K562 (cell line): ENCODE measurements around the gene KIF3B. TPM values are rescaled to one million over a fixed set of nuclear protein-coding genes. Genes with fewer than 3 reads are reported as not detected.

Source experiments
- ATAC-seq: fragments of 200-7000 bp; cut with Tn5 transposase; 3 replicates; pipeline ENCODE4 v1.9.1; 2020; ENCODE audit warnings: moderate library complexity
- BruUV-seq: library from RNA; stranded (reverse); fragments of 400-500 nt; replicated peaks from 2 replicates; lab custom pipeline; 2021; lab: Mats Ljungman, UMichigan
- CTCF ChIA-PET: fragments of 300-600 bp; formaldehyde crosslinking; extraction: SDS; loops from one replicate; lab custom pipeline; 2021; ENCODE audit warnings: low intra/inter-chr PET ratio; lab: Yijun Ruan, JAX
- POLR2A ChIA-PET: fragments of 300-600, 350-650 bp; sonication (Branson Sonifier 250); formaldehyde crosslinking; extraction: SDS; loops from one replicate; lab custom pipeline; 2021; ENCODE audit warnings: antibody characterized with exemption, inconsistent platforms; lab: Yijun Ruan, JAX
- DNase-seq, 4 experiments: peaks; one replicate each; pipeline versions ENCODE4 v3.0.0 to v3.0.0-alpha.2; 2011 to 2018; ENCODE audit warnings: low spot score in 3 of 4, mixed read lengths in 3 of 4; ENCODE audit errors: extremely low read depth in 1 of 4
- FAIRE-seq: peaks from 2 replicates; lab custom pipeline; 2011; peaks lifted over from hg19 to GRCh38; lab: Jason Lieb, UNC
- H2AFZ ChIP-seq: 2 replicates; pipeline ENCODE4 v1.6.0; 2011; ENCODE audit warnings: low read depth, low read length, control low read depth, inconsistent platforms
- H3K27ac ChIP-seq: fragments of 200-600 bp; 3 replicates; pipeline ENCODE4 v1.8.0; 2011; ENCODE audit warnings: low read depth, mild to moderate bottlenecking, control low read depth, inconsistent platforms, low read length, moderate library complexity, mixed read lengths; ENCODE audit errors: extremely low read depth
- H3K27me3 ChIP-seq, 2 experiments: fragments of 300-600 bp in 1 of 2; 2 replicates in 1 of 2; 3 replicates in 1 of 2; pipeline versions ENCODE4 v1.6.0 to v1.8.0; 2011; ENCODE audit warnings: inconsistent platforms in 2 of 2, low read length in 2 of 2, mild to moderate bottlenecking in 1 of 2, mixed read lengths in 1 of 2, moderate library complexity in 1 of 2; ENCODE audit not compliant: control insufficient read depth in 2 of 2, insufficient read depth in 2 of 2
- H3K36me3 ChIP-seq: fragments of 300-600 bp; 3 replicates; pipeline ENCODE4 v1.8.0; 2011; ENCODE audit warnings: mild to moderate bottlenecking, low read length, inconsistent platforms; ENCODE audit not compliant: control insufficient read depth, insufficient read depth
- H3K4me1 ChIP-seq, 2 experiments: fragments of 200-600 bp in 1 of 2; replicated peaks in 1 of 2; 2 replicates in 1 of 2; 3 replicates in 1 of 2; pipeline versions ENCODE4 v1.5.1 to v1.8.0; 2011; ENCODE audit warnings: inconsistent platforms in 2 of 2, low read length in 2 of 2, mild to moderate bottlenecking in 1 of 2, mixed read lengths in 1 of 2, moderate library complexity in 1 of 2; ENCODE audit not compliant: control insufficient read depth in 2 of 2, insufficient read depth in 2 of 2
- H3K4me2 ChIP-seq: 2 replicates; pipeline ENCODE4 v1.6.1; 2011; ENCODE audit warnings: low read length, control low read depth, inconsistent platforms, mixed read lengths; ENCODE audit not compliant: insufficient read depth
- H3K4me3 ChIP-seq: fragments of 200-600 bp; sonication (generic), shearing (Covaris generic); 2 replicates; pipeline ENCODE4 v1.5.1; 2016; ENCODE audit warnings: control low read depth, inconsistent platforms
- H3K79me2 ChIP-seq: fragments of 200-600 bp; 3 replicates; pipeline ENCODE4 v1.8.0; 2011; ENCODE audit warnings: low read length, inconsistent platforms; ENCODE audit not compliant: control insufficient read depth, insufficient read depth
- H3K9ac ChIP-seq, 2 experiments: 2 replicates each; pipeline versions ENCODE4 v1.6.0 to v1.6.1; 2011; ENCODE audit warnings: low read depth in 2 of 2, low read length in 2 of 2, control low read depth in 1 of 2, inconsistent platforms in 1 of 2, mild to moderate bottlenecking in 1 of 2, mixed read lengths in 1 of 2; ENCODE audit not compliant: insufficient read depth in 1 of 2
- H3K9me1 ChIP-seq: one replicate; pipeline ENCODE4 v1.6.0; 2011; ENCODE audit warnings: inconsistent platforms, mild to moderate bottlenecking, low read length, moderate library complexity; ENCODE audit not compliant: control insufficient read depth, insufficient read depth
- H3K9me3 ChIP-seq: replicated peaks from 2 replicates; pipeline ENCODE4 v1.5.1; 2011; ENCODE audit warnings: low read depth, low read length, inconsistent platforms; ENCODE audit not compliant: control insufficient read depth, insufficient read depth
- H4K20me1 ChIP-seq: replicated peaks from 2 replicates; pipeline ENCODE4 v1.6.1; 2011; ENCODE audit warnings: low read length, inconsistent platforms, mixed read lengths; ENCODE audit not compliant: control insufficient read depth, insufficient read depth
- ETS2 ChIP-seq: IDR thresholded peaks from 2 replicates; pipeline ENCODE4 v1.6.1; 2016; ENCODE audit warnings: borderline replicate concordance, missing genetic modification characterization, mild to moderate bottlenecking, moderate library complexity, missing compliant biosample characterization; ENCODE audit not compliant: poor library complexity, severe bottlenecking
- MYNN ChIP-seq, 2 experiments: sonication (generic); formaldehyde crosslinking in 1 of 2; IDR thresholded peaks; 2 replicates each; pipeline versions ENCODE4 v1.5.0 to v1.6.1; 2016 to 2020; ENCODE audit warnings: antibody characterized with exemption in 1 of 2, missing genetic modification reagents in 1 of 2
- NONO ChIP-seq, 2 experiments: fragments of 200-400 bp in 1 of 2; fragments of 450-650 bp in 1 of 2; formaldehyde crosslinking in 1 of 2; IDR thresholded peaks; 2 replicates each; pipeline ENCODE4 v1.6.1; 2017; ENCODE audit warnings: low read depth in 2 of 2, mild to moderate bottlenecking in 2 of 2, moderate library complexity in 2 of 2, low read length in 1 of 2
- SREBF2 ChIP-seq: sonication (generic); formaldehyde crosslinking; IDR thresholded peaks from 2 replicates; pipeline ENCODE4 v1.4.0; 2020; ENCODE audit warnings: mild to moderate bottlenecking, missing genetic modification reagents
- XRCC5 ChIP-seq: fragments of 200-400 bp; formaldehyde crosslinking; IDR thresholded peaks from 2 replicates; pipeline ENCODE4 v1.6.1; 2017; ENCODE audit warnings: low read depth, mild to moderate bottlenecking, low read length
- ZNF124 ChIP-seq: sonication (generic); formaldehyde crosslinking; IDR thresholded peaks from 2 replicates; pipeline ENCODE4 v1.8.1; 2022; ENCODE audit warnings: missing genetic modification reagents
- ZNF140 ChIP-seq: fragments of 250-450 bp; sonication (Bioruptor Pico); IDR thresholded peaks from 2 replicates; pipeline ENCODE4 v1.8.0; 2021; ENCODE audit warnings: moderate library complexity, mild to moderate bottlenecking, inconsistent platforms
- ZNF830 ChIP-seq: fragments of 250-450 bp; sonication (Bioruptor Pico); IDR thresholded peaks from 2 replicates; pipeline ENCODE4 v1.5.0; 2021; ENCODE audit warnings: mild to moderate bottlenecking
- WGBS: fragments of 100-300 bp; shearing (Covaris generic); methylation state at CpG from one replicate; pipeline ENCODE4 v1.1.6; 2016; ENCODE audit warnings: low coverage, mixed read lengths; ENCODE audit not compliant: insufficient coverage; ENCODE audit errors: missing lambda C conversion rate; 5-methylcytosine and 5-hydroxymethylcytosine counted together
- in situ Hi-C: fragments of 300-500 bp; cut with MboI; formaldehyde crosslinking; loops from 4 replicates; pipeline ENCODE4 v1.15.0; 2018; ENCODE audit warnings: inconsistent platforms, mixed read lengths
- intact Hi-C: fragments of 100-400 bp; cut with micrococcal nuclease; formaldehyde crosslinking; loops from 2 replicates; pipeline ENCODE4 v1.14.2; 2022
- polyA plus RNA-seq, 8 experiments: library from polyadenylated mRNA; depleted of rRNA in 4 of 8; stranded (reverse) in 5 of 8; unstranded in 3 of 8; fragments of >200 nt; fragmentation: Nextera tagmentation in 2 of 8; fragmentation: Illumina TruSeq in 1 of 8; extraction: Ambion mirVana in 2 of 8; extraction: Trizol in 1 of 8; gene quantifications; 2 replicates each; pipeline versions ENCODE4 v1.2.1 to v1.2.3, GENCODE V29; 2011 to 2014; ENCODE audit warnings: inconsistent platforms in 1 of 8, missing spikeins in 1 of 8
- total RNA-seq, 7 experiments: library from RNA; depleted of rRNA in 6 of 7; stranded (reverse); fragments of >200 nt in 6 of 7; fragmentation: Illumina TruSeq in 2 of 7; extraction: Trizol in 2 of 7; gene quantifications; 2 replicates each; pipeline versions ENCODE4 v1.2.1 to v1.2.3, GENCODE V29; 2011 to 2021; ENCODE audit warnings: low replicate concordance in 1 of 7
- TF ChIP-seq, protein P1 (sequence below): fragments of 200-800 bp; sonication (Bioruptor generic); IDR thresholded peaks from 2 replicates; pipeline ENCODE4 v1.6.1; 2017; ENCODE audit warnings: missing genetic modification characterization, missing compliant biosample characterization
- TF ChIP-seq, protein P2 (sequence below), 3 experiments: fragments of 200-800 bp in 1 of 3; fragments of 250-450 bp in 1 of 3; fragments of 450-650 bp in 1 of 3; sonication (Bioruptor Pico) in 1 of 3; sonication (Bioruptor generic) in 1 of 3; formaldehyde crosslinking in 1 of 3; IDR thresholded peaks; 2 replicates each; pipeline versions ENCODE4 v1.6.1 to v1.8.0; 2016 to 2022; ENCODE audit warnings: mild to moderate bottlenecking in 2 of 3, missing genetic modification characterization in 2 of 3, missing compliant biosample characterization in 1 of 3, moderate library complexity in 1 of 3
- TF ChIP-seq, protein P3 (sequence below): fragments of 250-450 bp; sonication (Bioruptor Pico); IDR thresholded peaks from 2 replicates; pipeline ENCODE4 v1.9.0; 2021; ENCODE audit warnings: mild to moderate bottlenecking

KIF3B gene
- total and polyA plus RNA-seq, 9 of the 15 experiments (the other 6 are each of a cell fraction or from before 2014, with no cell fraction given), result 2.9 to 12.3 (median 8.6) TPM

DNA sequence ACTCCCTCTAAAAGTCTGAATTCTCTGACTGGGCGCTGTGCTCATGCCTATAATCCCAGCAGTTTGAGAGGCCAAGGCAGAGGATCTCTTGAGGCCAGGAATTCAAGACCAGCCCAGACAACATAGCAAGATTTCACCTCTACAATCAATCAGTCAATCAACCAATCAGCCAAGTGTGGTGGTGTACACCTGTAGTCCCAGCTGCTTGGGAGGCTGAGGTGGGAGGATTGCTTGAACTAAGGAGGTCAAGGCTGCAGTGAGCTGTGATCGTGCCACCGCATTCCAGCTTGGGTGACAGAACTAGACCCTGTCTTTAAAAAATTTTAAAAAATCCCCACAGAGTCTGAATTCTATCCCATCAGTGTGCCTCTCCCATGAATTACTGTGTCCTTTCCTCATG lies 37.9 kb downstream of the KIF3B start (continued):
- no peak for TF ChIP-seq ETS2 (tag)
- TF ChIP-seq MYNN (IDR thresholded peaks at IDR 0.05), result no peak
- no peak for TF ChIP-seq MYNN (CRISPR knock-in tag; IDR thresholded peaks at IDR 0.05)
- TF ChIP-seq, all 486 proteins: peak for 0

DNA sequence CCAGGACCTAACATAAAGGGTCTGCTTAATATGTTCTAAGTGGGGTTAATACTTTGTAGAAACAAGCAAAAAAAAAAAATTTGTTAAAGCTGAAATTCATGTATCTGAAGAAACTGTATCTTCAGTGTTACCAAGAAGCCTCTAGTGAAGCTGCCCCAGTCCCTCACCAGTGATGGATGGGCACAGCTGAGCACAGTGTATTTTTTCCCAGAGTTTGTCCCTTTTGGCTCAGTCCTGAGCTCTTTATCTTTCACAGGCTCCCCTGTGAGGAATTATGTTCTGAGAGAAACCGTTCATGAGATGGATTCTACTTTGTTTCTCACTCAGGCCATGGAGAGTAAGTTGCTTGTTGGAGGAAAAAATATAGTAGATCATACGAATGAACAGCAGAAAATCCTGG lies 38.4 kb downstream of the KIF3B start:
- Histone ChIP-seq H3K9me3 (no peaks in the 10 kb centered on the region), H3K9me1 (no peaks in the 10 kb centered on the region), H3K4me1 (peaks cover 0 to 4% of the 10 kb centered on the region in 2 experiments; a peak in 2 of 5 replicates), H3K36me3 (peaks cover 16% of the 10 kb centered on the region; the same call in 2 of the 3 replicates), H3K79me2 (no peaks in the 10 kb centered on the region), H2AFZ (no peak overlapping the region), H3K4me3 (no peak overlapping the region), H4K20me1 (no peaks in the 10 kb centered on the region), H3K4me2 (no peak overlapping the region), H3K27me3 (no peaks in the 10 kb centered on the region), H3K27ac (no peak overlapping the region), H3K9ac (no peak overlapping the region)
- CTCF ChIA-PET, result no interaction called here
- 38% methylated on average over 2 of the region's 2 CpGs for WGBS
- no peak for TF ChIP-seq ZNF124 (CRISPR knock-in tag)
- TF ChIP-seq, protein P1, sequence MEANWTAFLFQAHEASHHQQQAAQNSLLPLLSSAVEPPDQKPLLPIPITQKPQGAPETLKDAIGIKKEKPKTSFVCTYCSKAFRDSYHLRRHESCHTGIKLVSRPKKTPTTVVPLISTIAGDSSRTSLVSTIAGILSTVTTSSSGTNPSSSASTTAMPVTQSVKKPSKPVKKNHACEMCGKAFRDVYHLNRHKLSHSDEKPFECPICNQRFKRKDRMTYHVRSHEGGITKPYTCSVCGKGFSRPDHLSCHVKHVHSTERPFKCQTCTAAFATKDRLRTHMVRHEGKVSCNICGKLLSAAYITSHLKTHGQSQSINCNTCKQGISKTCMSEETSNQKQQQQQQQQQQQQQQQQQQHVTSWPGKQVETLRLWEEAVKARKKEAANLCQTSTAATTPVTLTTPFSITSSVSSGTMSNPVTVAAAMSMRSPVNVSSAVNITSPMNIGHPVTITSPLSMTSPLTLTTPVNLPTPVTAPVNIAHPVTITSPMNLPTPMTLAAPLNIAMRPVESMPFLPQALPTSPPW (CRISPR knock-in tag), result no peak
- TF ChIP-seq ETS2 (tag), result no peak
- no peak for TF ChIP-seq SREBF2
- no peak for TF ChIP-seq XRCC5
- TF ChIP-seq ZNF140 (CRISPR knock-in tag), result no peak
- TF ChIP-seq, protein P2, sequence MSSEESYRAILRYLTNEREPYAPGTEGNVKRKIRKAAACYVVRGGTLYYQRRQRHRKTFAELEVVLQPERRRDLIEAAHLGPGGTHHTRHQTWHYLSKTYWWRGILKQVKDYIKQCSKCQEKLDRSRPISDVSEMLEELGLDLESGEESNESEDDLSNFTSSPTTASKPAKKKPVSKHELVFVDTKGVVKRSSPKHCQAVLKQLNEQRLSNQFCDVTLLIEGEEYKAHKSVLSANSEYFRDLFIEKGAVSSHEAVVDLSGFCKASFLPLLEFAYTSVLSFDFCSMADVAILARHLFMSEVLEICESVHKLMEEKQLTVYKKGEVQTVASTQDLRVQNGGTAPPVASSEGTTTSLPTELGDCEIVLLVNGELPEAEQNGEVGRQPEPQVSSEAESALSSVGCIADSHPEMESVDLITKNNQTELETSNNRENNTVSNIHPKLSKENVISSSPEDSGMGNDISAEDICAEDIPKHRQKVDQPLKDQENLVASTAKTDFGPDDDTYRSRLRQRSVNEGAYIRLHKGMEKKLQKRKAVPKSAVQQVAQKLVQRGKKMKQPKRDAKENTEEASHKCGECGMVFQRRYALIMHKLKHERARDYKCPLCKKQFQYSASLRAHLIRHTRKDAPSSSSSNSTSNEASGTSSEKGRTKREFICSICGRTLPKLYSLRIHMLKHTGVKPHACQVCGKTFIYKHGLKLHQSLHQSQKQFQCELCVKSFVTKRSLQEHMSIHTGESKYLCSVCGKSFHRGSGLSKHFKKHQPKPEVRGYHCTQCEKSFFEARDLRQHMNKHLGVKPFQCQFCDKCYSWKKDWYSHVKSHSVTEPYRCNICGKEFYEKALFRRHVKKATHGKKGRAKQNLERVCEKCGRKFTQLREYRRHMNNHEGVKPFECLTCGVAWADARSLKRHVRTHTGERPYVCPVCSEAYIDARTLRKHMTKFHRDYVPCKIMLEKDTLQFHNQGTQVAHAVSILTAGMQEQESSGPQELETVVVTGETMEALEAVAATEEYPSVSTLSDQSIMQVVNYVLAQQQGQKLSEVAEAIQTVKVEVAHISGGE (CRISPR knock-in tag; IDR thresholded peaks at IDR 0.05), result no peak
- TF ChIP-seq ZNF830 (CRISPR knock-in tag), result no peak
- no peak for TF ChIP-seq NONO (IDR thresholded peaks at IDR 0.05; ENCODE audit: low read depth in 2 of 2, low read length in 1 of 2)
- TF ChIP-seq, protein P3, sequence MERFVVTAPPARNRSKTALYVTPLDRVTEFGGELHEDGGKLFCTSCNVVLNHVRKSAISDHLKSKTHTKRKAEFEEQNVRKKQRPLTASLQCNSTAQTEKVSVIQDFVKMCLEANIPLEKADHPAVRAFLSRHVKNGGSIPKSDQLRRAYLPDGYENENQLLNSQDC (CRISPR knock-in tag), result no peak
- in situ Hi-C loops (no loop called here), intact Hi-C loops (no loop called here)
- FAIRE-seq (no peak), ATAC-seq (no peak), DNase-seq (no peak)
- no TSS peak for BruUV-seq
- POLR2A ChIA-PET, result interaction anchor here (1.1 kb wide), 1 partner anchor 137 kb away, joined by 4 read pairs; no protein-coding TSS in a partner anchor
